Breast epithelium (tissue), 3 donors: Measurements from ENCODE around the gene COPS3.

Source experiments
- POLR2A ChIP-seq: fragments of 450-650 bp; IDR thresholded peaks from one replicate; pipeline ENCODE4 v1.6.1; 2016; ENCODE audit warnings: antibody characterized with exemption, mild to moderate bottlenecking, moderate library complexity
- TF ChIP-seq, protein P1 (sequence below), 3 donors: fragments of 450-650 bp; IDR thresholded peaks; one replicate each; pipeline ENCODE4 v1.5.1; 2016 to 2017; ENCODE audit warnings: antibody characterized with exemption in 3 of 3, mild to moderate bottlenecking in 3 of 3, moderate library complexity in 3 of 3

DNA sequence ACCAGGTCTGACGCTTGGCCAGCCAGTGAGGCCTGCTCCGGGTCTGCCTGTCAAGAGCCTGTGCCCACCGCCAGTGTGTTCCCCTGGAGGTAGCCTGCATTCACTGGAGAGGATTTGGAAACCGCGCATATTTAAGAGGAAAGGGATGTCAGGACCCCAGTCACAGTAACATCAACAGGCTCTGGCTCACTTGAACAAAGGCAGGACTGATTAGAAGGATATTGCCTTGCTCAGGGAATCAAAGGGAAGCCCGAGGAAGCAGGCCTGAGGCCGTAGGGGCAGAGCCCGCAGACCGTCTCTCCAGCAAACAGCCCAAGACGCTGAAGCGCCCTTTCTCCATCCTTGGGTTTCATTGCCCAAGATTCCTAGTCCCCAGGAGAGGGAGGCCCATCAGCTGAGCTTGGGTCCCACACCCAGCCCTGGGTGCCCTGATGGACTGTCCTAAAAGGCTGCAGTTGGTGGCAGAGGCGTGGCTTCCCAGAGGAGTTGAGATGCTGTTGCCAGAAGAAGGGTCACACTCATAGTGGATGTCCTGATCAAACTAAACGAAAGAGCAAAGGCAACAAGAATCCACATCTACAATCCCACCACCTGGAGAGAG lies 45.3 kb upstream of the COPS3 start:
- no peak for TF ChIP-seq POLR2A
- TF ChIP-seq, protein P1, sequence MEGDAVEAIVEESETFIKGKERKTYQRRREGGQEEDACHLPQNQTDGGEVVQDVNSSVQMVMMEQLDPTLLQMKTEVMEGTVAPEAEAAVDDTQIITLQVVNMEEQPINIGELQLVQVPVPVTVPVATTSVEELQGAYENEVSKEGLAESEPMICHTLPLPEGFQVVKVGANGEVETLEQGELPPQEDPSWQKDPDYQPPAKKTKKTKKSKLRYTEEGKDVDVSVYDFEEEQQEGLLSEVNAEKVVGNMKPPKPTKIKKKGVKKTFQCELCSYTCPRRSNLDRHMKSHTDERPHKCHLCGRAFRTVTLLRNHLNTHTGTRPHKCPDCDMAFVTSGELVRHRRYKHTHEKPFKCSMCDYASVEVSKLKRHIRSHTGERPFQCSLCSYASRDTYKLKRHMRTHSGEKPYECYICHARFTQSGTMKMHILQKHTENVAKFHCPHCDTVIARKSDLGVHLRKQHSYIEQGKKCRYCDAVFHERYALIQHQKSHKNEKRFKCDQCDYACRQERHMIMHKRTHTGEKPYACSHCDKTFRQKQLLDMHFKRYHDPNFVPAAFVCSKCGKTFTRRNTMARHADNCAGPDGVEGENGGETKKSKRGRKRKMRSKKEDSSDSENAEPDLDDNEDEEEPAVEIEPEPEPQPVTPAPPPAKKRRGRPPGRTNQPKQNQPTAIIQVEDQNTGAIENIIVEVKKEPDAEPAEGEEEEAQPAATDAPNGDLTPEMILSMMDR (IDR thresholded peaks at IDR 0.05) = no peak
